Adipocyte (in vitro differentiated cells): ENCODE results near the gene TSBP1.

ENCODE experiments used
- DNase-seq: peaks from one replicate; pipeline ENCODE4 v3.0.0-alpha.2; 2015; ENCODE audit warnings: low read depth
- H3K27me3 ChIP-seq: replicated peaks from 2 replicates; pipeline ENCODE4 v1.7.0; 2013; ENCODE audit warnings: mild to moderate bottlenecking, low read length, moderate library complexity; ENCODE audit not compliant: control insufficient read depth, insufficient read depth
- H3K36me3 ChIP-seq: 2 replicates; pipeline ENCODE4 v1.7.0; 2013; ENCODE audit warnings: low read length, mild to moderate bottlenecking, moderate library complexity; ENCODE audit not compliant: control insufficient read depth, insufficient read depth, severe bottlenecking
- H3K4me1 ChIP-seq: 2 replicates; pipeline ENCODE4 v1.7.0; 2013; ENCODE audit warnings: mild to moderate bottlenecking, low read length, moderate library complexity; ENCODE audit not compliant: control insufficient read depth, insufficient read depth
- H3K4me3 ChIP-seq: 2 replicates; pipeline ENCODE4 v1.7.0; 2013; ENCODE audit warnings: mild to moderate bottlenecking, low read length, moderate library complexity
- H3K9ac ChIP-seq: 2 replicates; pipeline ENCODE4 v1.7.0; 2013; ENCODE audit warnings: mild to moderate bottlenecking, low read length, moderate library complexity
- H3K9me3 ChIP-seq: 2 replicates; pipeline ENCODE4 v1.7.0; 2013; ENCODE audit warnings: mild to moderate bottlenecking, low read length, moderate library complexity; ENCODE audit not compliant: control insufficient read depth

The TSBP1 gene

DNA sequence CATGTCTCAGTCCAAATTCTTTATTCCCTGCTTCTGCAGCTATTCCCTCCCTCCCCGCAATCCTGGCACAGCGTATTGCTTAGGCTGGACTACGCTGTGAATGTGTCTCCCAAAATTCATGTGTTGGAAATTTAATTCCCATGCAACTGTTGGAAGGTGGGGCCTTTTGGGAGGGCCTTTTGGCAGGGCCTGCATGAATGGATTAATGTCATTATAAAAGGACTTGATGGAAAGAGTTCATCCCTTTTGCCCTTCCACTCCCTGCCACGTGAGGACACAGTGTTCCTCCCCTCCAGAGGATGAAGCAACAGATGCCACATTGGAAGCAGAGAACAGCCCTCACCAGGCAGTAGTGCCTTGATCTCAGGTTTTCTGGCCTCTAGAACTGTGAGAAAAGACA lies 127.4 kb downstream of the TSBP1 start:
- peak; percentile 47 for DNase-seq
- Histone ChIP-seq H3K4me1 (peaks cover 14% of the 10 kb centered on the region), H3K4me3 (peak overlapping the region; percentile 70), H3K36me3 (no peaks in the 10 kb centered on the region), H3K27me3 (no peaks in the 10 kb centered on the region), H3K9ac (peak overlapping the region; percentile 75), H3K9me3 (peaks cover 7% of the 10 kb centered on the region)
